ENCODE data around the gene DAG1. TPM values are rescaled to one million over a fixed set of nuclear protein-coding genes. Genes with fewer than 3 reads are reported as not detected.

Gene DAG1
- total and polyA plus RNA-seq, 10 of the 15 experiments (the other 5 are each of a cell fraction or from before 2014, with no cell fraction given), result 0.33 to 16.3 (median 9.2) TPM

DNA sequence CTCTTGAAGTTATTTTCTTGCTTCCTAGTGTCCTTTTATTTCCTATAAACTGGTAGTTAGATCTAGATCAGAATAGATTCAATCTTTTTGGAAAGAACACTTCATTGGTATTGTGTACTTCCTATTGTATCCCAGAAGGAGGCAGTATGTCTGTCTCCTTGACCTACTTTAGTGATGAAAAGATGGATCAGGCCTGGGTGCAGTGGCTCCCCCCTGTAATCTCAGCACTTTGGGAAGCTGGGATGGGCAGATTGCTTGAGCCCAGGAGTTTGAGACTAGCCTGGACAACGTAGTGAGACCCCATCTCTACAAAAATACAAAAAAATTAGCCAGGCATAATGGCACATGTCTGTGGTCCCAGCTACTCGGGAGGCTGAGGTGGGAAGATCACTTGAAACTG lies 96.2 kb downstream of the DAG1 start:
- Histone ChIP-seq H3K9me3 (replicated peaks; ENCODE audit: control insufficient read depth, insufficient read depth, low read length) (no peaks in the 10 kb centered on the region), H3K4me2 (ENCODE audit: control insufficient read depth, insufficient read depth) (no peak overlapping the region), H4K20me1 (ENCODE audit: control insufficient read depth, insufficient read depth) (no peaks in the 10 kb centered on the region), H3K27ac (ENCODE audit: control insufficient read depth, insufficient read depth) (no peak overlapping the region), H2AFZ (ENCODE audit: control insufficient read depth, low read depth, low read length) (no peak overlapping the region), H3K9ac (ENCODE audit: control insufficient read depth, insufficient read depth, low read length) (no peak overlapping the region), H3K36me3 (ENCODE audit: control insufficient read depth in 2 of 2, insufficient read depth in 2 of 2, low read length in 1 of 2) (no peaks in the 10 kb centered on the region), H3K27me3 (replicated peaks in 1 of 2; ENCODE audit: control insufficient read depth in 2 of 2, insufficient read depth in 2 of 2, low read length in 1 of 2) (no peaks in the 10 kb centered on the region), H3K4me3 (no peak overlapping the region), H3K79me2 (ENCODE audit: control insufficient read depth, insufficient read depth, low read length) (no peaks in the 10 kb centered on the region), H3K4me1 (ENCODE audit: control insufficient read depth, insufficient read depth, low read length) (no peaks in the 10 kb centered on the region)
- no TSS peak for BruUV-seq (replicated peaks)
- ChIA-PET SMC1A (ENCODE audit: uncharacterized antibody, unreplicated experiment) (interaction anchor here (0.6 kb wide), 1 partner anchor 193 kb away, joined by 3 read pairs; no protein-coding TSS in a partner anchor), POLR2A (interaction anchor here (0.6 kb wide), 1 partner anchor 96 kb away, joined by 4 read pairs; the partner anchor contains the start of gene DAG1), CTCF (interaction anchor here (0.8 to 2.1 kb wide), 4 partner anchors 16 to 107 kb away, joined by 3 to 7 read pairs (median 4); no protein-coding TSS in a partner anchor), RAD21 (ENCODE audit: unreplicated experiment) (interaction anchor here (1.0 to 1.4 kb wide), 2 partner anchors 27 to 97 kb away, joined by 3 to 4 read pairs; no protein-coding TSS in a partner anchor)
- TF ChIP-seq TCF7 (IDR thresholded peaks at IDR 0.05; ENCODE audit: borderline replicate concordance), result no peak
- no peak for TF ChIP-seq SMAD5 (IDR thresholded peaks at IDR 0.05; ENCODE audit: low read depth)
- TF ChIP-seq ZNF274 (IDR thresholded peaks at IDR 0.05; ENCODE audit: insufficient read depth, insufficient read length), result no peak
- TF ChIP-seq, protein P1, sequence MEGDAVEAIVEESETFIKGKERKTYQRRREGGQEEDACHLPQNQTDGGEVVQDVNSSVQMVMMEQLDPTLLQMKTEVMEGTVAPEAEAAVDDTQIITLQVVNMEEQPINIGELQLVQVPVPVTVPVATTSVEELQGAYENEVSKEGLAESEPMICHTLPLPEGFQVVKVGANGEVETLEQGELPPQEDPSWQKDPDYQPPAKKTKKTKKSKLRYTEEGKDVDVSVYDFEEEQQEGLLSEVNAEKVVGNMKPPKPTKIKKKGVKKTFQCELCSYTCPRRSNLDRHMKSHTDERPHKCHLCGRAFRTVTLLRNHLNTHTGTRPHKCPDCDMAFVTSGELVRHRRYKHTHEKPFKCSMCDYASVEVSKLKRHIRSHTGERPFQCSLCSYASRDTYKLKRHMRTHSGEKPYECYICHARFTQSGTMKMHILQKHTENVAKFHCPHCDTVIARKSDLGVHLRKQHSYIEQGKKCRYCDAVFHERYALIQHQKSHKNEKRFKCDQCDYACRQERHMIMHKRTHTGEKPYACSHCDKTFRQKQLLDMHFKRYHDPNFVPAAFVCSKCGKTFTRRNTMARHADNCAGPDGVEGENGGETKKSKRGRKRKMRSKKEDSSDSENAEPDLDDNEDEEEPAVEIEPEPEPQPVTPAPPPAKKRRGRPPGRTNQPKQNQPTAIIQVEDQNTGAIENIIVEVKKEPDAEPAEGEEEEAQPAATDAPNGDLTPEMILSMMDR (IDR thresholded peaks at IDR 0.05 in 2 of 3, conservative IDR thresholded peaks at IDR 0.05 in 1 of 3; ENCODE audit: control insufficient read depth in 2 of 3, extremely low read depth in 1 of 3, insufficient read depth in 1 of 3, low read depth in 3 of 3, low read length in 3 of 3), result peak; percentile 16 to 29 (median 16); a peak in 2 of 6 replicates
- TF ChIP-seq ZNF207 (IDR thresholded peaks at IDR 0.05; ENCODE audit: borderline replicate concordance), result no peak
- peak; percentile 9; the same call in 1 of the 2 replicates for TF ChIP-seq SMC3 (IDR thresholded peaks at IDR 0.05; ENCODE audit: borderline replicate concordance, low read length)
- TF ChIP-seq RAD21 (IDR thresholded peaks at IDR 0.05; ENCODE audit: insufficient read depth, low read depth, low read length), result peak; percentile 53
- DNase-seq (ENCODE audit: low read depth, low spot score), result no peak
- FAIRE-seq, result peak; percentile 35
- in situ Hi-C loops (cut with MboI) (no loop called here), intact Hi-C loops (cut with micrococcal nuclease; ENCODE audit: unreplicated experiment) (no loop called here)
- 0% methylated on average over 2 of the region's 2 CpGs for WGBS (ENCODE audit: insufficient coverage, insufficient replicate concordance, low lambda C conversion rate, missing lambda C conversion rate)
- no peak for ATAC-seq

Data from GM12878 (cell line).